Spleen (tissue), 7 donors: ENCODE data around the gene RPS18.
A peak's percentile ranks its signal among the peaks of the same experiment; 100 is the strongest.

Source experiments
- POLR2AphosphoS5 ChIP-seq, 3 donors: sonication (generic); formaldehyde crosslinking; IDR thresholded peaks; one replicate each; pipeline ENCODE4 v1.5.1; 2017; ENCODE audit warnings: antibody characterized with exemption in 3 of 3
- TF ChIP-seq, protein P1 (sequence below), 11 experiments: fragments of 200-600 bp in 7 of 11; fragments of 450-650 bp in 4 of 11; sonication (generic) in 4 of 11; IDR thresholded peaks in 8 of 11; conservative IDR thresholded peaks in 3 of 11; 1 replicate in 7 of 11; 2 replicates in 4 of 11; pipeline versions ENCODE4 v1.4.0 to v1.8.0; 2016 to 2021; ENCODE audit warnings: antibody characterized with exemption in 11 of 11, inconsistent platforms in 4 of 11, mild to moderate bottlenecking in 1 of 11
- donor health status: DM: no; HTN: no; CAD: no; lungs with moderate emphysema.
- donor health status: DM: no; HTN: no; CAD: no.
- donor health status: DM: no; HTN: no; CAD: no.

DNA sequence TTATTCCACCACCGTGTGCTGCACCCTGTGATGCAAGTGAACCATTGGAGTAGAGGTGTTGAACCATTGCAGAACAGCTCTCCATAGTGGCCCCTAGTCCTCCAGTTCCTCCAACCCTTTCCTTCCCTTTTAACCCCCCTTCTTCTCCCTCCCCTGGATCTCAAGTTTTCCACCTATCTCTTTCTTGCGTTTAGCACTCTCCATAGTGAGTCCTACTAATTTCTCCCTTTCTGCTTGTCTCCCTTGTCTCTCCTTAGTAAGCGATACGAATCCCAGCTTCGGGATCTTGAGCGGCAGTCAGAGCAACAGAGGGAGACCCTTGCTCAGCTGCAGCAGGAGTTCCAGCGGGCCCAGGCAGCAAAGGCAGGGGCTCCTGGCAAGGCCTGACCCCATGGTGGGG lies 18.6 kb downstream of the RPS18 start:
- TF ChIP-seq, protein P1, sequence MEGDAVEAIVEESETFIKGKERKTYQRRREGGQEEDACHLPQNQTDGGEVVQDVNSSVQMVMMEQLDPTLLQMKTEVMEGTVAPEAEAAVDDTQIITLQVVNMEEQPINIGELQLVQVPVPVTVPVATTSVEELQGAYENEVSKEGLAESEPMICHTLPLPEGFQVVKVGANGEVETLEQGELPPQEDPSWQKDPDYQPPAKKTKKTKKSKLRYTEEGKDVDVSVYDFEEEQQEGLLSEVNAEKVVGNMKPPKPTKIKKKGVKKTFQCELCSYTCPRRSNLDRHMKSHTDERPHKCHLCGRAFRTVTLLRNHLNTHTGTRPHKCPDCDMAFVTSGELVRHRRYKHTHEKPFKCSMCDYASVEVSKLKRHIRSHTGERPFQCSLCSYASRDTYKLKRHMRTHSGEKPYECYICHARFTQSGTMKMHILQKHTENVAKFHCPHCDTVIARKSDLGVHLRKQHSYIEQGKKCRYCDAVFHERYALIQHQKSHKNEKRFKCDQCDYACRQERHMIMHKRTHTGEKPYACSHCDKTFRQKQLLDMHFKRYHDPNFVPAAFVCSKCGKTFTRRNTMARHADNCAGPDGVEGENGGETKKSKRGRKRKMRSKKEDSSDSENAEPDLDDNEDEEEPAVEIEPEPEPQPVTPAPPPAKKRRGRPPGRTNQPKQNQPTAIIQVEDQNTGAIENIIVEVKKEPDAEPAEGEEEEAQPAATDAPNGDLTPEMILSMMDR (IDR thresholded peaks at IDR 0.05 in 8 of 11, conservative IDR thresholded peaks at IDR 0.05 in 3 of 11), result no peak
- peak in 2 of 3 donors; percentile 34 to 43 for TF ChIP-seq POLR2AphosphoS5 (IDR thresholded peaks at IDR 0.05)
